Measurements from ENCODE around the gene SPEF1.
A peak's percentile ranks its signal among the peaks of the same experiment; 100 is the strongest.
"Not testable (repeated sequence)": the region's sequence is repeated elsewhere in the genome, so short reads cannot be mapped to it uniquely, and the experiment has no call there.

SPEF1 gene

DNA sequence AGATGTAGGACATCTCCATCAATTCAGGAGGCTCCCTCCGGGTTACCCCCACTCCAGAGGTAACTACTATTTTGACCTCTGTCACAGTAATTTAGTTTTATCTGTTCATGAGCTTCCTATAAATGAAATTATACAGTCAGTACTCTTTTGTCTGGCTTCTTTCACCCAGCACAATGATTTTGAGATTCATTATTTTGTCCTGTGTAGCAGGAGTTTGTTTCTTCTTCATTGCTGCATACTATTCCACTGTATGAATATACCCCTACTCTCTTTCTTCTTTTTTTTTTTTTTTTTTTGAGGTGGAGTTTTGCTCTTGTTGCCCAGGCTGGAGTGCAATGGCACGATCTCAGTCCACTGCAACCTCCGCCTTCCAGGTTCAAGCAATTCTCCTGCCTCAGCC is 27.3 kb upstream of the SPEF1 start:
- no peak for DNase-seq (ENCODE audit: low spot score)

DNA sequence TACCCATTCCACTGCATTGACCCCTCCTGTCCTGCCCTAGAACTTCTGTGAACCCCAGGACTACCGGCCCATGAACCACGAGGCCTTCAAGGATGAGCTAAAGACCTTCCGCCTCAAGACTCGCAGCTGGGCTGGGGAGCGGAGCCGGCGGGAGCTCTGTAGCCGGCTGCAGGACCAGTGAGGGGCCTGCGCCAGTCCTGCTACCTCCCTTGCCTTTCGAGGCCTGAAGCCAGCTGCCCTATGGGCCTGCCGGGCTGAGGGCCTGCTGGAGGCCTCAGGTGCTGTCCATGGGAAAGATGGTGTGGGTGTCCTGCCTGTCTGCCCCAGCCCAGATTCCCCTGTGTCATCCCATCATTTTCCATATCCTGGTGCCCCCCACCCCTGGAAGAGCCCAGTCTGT is 23.5 kb upstream of the SPEF1 start:
- no peak for DNase-seq (ENCODE audit: low spot score)

DNA sequence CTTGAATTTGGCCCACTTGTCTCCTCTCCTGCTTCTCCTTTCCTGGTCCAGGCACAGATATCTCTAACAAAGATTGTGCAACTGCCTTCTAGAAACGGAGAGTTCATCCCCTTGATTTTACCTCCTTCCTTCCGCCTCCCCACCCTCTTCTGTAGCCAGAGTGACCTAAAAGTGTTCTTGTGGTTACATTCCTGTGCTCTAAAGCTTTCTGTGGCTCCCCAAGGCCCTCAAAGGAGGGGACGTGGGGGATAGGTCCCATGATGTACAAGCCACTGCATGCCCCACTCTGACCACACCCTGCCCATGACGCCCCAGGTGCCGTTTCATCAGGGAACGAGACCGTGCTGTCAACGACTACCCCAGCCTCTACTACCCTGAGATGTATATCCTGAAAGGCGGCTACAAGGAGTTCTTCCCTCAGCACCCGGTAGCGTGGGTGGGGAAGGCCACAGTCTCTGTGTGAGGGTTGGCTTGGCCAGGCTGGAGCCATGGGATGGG is 23.1 kb upstream of the SPEF1 start:
- no peak for DNase-seq (ENCODE audit: low spot score)

DNA sequence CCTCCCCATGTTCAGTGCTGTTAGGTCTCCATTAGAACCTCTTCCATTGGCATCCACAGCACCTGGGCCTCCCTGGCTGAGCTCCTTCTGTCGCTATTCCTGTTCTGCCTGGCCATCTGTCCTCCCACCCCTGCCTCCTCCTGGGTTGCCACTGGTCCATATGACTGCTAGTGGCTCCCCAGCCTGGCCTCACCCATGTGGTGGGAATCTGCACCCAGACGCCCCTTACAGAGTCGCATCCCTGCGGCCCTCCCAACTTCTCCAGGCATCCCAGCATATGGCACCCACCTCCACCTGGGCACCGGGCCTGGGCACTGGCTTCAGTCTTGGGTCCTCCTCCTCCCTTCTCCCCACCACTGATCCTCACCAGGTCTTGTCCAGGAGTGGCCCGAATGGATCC is 22.6 kb upstream of the SPEF1 start:
- DNase-seq (ENCODE audit: low spot score), result no peak

DNA sequence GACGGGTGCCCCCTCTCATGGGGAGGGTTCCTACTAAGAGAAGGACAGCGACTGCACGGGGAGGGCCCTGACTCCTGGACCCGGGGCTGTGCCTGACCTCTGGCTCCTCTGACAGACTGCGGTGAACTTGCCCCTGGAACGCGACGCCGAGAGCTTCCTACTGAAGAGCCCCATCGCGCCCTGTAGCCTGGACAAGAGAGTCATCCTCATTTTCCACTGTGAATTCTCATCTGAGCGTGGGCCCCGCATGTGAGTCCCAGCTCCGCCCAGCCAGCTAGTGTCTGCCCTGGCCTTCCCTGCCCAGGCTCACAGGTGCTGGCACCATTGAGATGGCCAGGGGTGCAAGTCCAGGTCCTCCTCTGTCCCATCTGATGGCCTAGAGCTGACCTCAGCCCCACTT is 22.0 kb upstream of the SPEF1 start:
- no peak for DNase-seq (ENCODE audit: low spot score)

DNA sequence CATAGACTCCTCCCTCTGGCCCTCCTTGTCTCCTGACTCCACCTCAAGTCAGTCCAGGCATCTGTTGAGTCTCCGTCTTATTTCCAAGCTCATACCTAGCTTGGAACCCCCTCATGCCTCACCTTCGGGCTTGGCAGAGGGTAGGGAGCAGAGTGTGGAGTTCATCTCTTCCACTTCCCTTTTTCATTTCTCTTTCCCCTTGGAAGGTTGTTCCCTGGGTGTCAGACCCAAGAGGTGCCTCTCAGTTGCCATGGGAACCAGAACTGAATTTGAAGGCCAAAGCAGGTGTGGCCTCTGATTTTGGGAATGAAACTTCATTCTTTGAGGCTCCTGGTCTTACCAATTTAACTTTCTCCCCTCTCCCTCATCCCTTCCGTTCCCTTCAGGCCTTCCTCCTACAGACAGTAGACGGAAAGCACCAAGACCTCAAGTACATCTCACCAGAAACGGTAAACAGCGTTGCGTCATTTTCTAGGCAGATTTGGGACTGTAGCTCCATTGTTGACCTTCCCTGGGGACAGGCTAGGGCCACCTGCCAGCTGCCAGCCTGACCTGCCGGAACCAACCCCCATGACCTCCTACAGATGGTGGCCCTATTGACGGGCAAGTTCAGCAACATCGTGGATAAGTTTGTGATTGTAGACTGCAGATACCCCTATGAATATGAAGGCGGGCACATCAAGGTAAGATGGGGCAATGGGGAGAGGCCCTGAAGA is 21.4 kb upstream of the SPEF1 start:
- DNase-seq (ENCODE audit: low spot score), result no peak

DNA sequence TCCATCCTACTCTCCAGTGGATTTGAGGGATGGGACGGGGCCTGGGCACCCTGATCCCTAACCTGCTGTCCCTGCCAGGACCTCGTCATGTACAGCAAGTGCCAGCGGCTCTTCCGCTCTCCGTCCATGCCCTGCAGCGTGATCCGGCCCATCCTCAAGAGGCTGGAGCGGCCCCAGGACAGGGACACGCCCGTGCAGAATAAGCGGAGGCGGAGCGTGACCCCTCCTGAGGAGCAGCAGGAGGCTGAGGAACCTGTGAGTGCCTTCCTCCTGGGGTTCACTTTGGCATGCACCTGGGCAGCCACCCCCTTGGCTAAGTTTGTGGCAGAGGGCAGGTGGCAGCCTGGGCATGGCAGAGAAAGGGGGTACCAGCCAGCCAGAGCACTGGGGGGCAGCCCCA is 20.6 kb upstream of the SPEF1 start:
- no peak for DNase-seq (ENCODE audit: low spot score)

DNA sequence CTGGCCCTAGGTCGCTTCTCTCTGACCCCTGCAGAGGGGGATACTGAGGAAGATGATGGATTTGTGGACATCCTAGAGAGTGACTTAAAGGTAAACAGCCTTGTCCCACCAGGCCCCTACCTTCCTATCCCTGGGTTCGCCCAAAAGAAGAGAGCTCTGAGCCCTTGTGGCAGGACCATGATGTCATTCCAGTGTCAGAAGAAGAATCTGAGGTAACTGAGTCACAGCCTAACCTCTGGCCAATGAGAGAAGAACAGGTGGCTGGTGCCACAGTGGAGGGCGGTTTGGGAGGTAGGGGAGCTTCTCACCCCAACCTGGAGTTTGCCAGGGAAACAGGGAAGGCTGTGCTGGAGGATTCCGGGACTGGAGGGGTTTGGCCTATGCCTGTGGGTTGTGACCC is 20.1 kb upstream of the SPEF1 start:
- no peak for DNase-seq (ENCODE audit: low spot score)

DNA sequence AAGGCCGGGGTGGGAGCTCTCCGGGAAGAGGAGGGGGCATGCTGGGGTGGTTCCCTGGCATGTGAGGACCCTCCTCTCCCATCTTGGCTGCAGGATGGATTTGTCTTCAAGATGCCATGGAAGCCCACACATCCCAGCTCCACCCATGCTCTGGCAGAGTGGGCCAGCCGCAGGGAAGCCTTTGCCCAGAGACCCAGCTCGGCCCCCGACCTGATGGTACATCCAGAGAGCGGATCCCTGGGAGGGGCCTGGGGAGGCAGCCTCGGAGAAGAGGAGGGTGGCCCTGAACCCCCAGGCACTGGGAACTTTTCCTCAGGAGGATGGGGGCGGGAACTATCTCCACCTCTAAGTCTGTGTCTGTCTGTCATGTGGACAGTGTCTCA is 19.6 kb upstream of the SPEF1 start:
- no peak for DNase-seq (ENCODE audit: low spot score)

DNA sequence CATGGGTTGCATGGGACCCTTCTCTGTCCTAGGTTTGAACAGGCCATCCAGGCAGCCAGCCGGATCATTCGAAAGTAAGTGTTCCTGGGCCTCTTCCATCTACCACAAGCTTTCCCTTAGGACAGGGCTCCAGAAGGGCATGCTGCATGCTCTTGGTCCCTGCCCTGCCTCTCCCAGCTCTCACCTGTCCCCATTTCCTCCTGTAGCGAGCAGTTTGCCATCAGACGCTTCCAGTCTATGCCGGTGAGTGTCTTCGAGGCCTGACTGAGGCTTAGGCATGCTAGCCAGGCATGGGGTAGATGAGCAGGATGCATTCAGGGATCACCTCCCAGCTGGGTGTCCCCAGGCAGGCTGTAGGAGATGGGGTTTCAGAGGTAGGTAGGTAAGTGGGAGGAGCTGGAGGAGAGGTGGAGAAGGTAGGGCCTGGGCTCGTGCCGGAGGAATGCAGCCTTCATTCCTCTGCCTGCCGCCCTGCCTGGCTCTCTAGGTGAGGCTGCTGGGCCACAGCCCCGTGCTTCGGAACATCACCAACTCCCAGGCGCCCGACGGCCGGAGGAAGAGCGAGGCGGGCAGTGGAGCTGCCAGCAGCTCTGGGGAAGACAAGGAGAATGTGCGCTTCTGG is 19.1 kb upstream of the SPEF1 start:
- DNase-seq (ENCODE audit: low spot score), result no peak

DNA sequence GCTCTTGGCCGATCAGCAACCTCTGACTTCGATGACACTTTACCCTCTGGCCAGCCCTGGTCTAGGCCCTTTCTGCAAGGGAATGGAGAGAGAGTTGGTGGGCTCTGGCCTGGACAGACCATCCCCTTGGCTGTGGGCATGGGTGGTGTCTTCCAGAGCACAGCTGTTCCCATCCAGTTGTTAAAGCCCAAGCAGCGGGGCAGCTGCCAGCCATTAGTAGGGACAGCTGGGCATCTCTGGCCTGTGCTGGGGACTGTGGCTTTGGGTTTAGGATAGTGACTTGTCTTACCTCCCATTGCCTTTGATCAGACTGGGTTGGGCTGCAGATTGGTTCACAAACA is 17.6 kb upstream of the SPEF1 start:
- no peak for DNase-seq (ENCODE audit: low spot score)

DNA sequence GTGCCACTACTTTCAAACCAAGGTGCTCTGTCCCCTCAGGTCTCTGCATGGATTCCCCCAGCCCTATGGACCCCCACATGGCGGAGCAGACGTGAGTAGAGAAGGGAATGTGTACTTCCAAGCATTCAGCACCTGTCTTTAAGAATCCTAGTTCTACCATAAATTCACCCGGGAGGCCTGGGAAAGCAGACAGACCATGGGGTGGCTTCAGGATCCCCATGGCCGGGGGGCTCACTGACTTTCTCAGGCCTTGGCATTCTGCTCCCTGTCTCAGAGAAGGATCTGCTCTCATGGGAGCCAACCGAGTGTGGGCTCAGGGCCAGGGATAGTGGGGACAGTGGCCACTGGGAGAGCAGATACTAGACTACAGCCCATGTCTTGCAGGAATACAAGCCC is 17.1 kb upstream of the SPEF1 start:
- no peak for DNase-seq (ENCODE audit: low spot score)

DNA sequence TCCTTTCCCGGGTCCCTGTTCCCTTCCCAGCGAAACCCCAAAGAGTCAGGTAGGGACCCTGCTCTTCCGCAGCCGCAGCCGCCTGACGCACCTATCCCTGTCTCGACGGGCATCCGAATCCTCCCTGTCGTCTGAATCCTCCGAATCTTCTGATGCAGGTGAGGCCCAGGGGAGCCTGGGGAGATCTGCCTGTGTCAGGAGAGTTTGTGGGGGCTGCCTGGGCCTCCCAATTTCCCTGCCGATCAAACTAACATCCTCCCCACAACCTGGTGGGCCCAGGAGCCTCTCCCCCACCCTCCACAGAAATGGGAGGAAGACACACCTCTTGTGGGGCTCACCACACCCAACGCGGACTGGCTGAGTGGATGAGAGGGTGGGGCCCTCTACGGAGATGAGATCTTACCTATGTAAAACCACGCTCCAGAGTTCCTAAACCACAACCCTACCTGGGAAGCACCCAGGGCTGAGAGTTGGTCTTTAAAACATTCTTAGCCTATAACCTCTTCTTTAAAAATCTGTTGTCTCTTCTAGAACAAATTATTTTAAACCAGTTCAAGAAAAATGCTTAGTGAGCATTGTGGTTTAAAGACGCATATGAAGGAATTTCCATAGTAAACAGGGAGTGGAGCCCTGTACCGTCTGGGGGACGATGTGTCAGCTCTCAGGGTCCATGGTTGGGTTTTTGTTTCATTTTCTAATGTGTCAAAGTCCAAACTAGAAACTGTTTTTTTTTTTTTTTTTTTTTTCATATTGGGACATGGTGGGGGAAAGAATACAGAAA is 16.5 kb upstream of the SPEF1 start:
- peak; percentile 63 for DNase-seq (ENCODE audit: low spot score)

DNA sequence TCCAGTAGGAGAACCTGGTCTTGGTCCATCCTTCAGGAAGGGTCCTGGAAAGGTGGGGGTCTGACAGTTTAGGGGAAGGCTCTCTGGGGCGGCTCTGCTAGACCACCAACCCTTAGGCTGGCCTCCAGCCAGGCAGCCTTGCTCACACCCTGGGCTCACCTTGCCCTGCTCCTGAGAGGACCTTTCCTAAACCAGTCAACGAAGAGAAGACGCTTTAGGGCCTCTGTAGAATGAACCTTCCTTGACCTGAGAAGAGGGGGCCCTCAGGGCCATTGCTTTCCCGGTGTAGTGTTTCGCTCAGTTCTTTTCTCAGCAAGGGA is 15.9 kb upstream of the SPEF1 start:
- DNase-seq (ENCODE audit: low spot score), result no peak

DNA sequence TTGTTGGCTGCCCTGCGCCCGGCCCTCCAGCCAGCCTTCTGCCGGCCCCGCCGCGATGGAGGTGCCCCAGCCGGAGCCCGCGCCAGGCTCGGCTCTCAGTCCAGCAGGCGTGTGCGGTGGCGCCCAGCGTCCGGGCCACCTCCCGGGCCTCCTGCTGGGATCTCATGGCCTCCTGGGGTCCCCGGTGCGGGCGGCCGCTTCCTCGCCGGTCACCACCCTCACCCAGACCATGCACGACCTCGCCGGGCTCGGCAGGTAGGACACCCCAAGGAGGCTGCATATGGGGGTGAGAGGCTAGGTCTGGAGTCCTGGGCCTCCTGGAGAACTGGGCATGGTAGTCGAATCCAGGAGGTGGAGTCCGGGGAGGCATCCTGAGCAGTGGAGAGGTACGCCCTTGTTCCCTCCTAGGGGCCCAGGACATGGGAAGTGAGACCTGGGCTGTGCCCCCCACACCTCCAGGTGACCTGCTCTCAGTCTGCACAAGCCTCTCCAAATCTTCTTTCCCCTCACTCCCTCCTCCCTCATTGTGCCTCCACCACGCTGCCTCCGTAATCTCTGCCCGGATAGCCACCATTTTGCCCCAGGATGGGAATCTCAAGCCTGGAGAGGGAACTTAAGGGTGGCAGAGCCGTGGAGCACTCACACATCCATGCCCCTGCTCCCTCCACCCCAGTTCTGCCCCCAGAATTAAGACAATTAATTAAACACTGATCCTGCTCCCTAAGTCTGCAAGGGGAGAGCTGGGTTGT is 15.4 kb upstream of the SPEF1 start:
- DNase-seq (ENCODE audit: low spot score), result no peak

DNA sequence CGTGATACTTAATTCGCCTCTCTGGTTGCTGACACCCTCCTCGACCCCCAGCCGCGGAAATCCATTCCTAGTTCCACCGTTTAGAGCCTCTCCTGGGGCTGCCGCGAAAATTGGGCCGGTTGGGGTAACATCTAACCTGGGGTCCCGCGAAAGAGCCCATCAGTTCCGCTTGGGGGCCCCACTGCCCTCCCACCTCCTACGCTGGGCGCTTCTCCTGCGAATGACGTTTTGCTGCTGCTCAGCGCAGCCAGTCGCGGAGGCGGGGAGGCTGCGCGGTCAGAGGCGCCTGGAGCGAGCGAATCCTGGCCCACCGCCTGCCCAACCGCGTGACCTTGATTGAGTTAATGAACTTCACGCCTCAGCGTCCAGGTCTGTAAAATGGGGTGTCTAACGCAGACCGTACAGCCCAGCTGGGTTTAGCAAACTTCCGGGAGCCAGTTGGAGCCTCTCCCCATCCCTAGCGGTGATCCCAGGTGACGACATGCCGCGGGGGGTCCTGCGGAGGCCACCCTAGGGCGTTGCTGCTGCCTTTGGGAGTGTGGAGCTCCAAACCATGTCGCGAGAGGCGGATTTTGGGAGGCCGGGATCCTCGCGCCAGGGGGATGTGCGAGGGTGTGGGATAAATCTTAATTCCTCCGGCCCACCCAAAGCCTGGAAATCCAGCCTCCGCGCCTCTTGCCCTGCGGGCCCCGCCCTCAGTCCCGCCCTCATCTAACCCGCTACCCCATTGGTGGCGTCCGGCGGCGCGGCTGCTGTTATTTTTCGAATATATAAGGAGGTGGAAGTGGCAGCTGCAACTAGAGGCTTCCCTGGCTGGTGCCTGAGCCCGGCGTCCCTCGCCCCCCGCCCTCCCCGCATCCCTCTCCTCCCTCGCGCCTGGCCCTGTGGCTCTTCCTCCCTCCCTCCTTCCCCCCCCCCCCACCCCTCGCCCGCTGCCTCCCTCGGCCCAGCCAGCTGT is 14.5 kb upstream of the SPEF1 start, which contains the start of gene CDC25B:
TSS of gene CDC25B (plus strand) at position 800 of the 958 bp plus-strand sequence. CDS start 222 bp downstream, outside the sequence.
- peak; percentile 78 for DNase-seq (ENCODE audit: low spot score)

DNA sequence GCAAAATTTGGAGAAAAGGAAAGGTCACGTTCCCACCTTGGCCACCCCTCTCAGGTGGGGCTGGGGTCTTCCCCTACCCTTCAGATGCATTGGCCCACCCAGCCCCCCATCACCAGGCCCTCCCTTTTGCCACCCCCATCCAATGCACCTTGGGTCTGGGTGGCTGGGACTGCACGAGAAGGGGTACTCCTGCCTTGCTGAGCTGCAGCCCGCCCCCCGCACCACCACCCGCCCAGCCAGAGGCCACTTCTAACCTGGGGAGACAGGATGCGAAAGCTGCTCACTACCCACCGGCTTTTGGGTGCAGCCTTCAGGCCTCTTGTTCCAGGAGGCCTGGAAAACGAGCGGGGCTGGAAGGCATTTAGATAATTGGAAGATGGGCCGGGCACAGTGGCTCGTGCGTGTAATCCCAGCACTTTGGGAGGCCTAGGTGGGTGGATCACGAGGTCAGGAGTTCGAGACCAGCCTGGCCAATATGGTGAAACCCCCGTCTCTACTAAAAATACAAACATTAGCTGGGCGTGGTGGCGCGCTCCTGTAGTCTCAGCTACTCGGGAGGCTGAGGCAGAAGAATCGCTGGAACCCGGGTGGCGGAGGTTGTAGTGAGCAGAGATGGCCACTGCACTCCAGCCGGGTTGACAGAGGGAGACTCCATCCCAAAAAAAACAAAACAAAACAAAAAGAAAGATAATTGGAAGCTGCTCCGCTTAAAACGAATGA is 13.6 kb upstream of the SPEF1 start:
- no peak for DNase-seq (ENCODE audit: low spot score)

DNA sequence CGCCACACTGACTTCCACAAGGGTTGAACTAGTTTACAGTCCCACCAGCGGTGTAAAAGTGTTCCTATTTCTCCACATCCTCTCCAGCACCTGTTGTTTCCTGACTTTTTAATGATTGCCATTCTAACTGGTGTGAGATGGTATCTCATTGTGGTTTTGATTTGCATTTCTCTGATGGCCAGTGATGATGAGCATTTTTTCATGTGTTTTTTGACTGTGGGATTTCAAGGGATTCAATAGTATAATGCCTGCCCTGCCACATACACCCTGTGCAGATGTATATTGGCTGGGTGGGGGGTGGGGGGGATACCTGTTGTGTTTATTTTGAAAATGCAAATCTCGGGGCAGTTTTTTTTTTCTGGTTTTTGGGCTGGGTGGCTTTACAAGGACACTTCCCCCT is 12.9 kb upstream of the SPEF1 start:
- DNase-seq (ENCODE audit: low spot score), result not testable (repeated sequence)

DNA sequence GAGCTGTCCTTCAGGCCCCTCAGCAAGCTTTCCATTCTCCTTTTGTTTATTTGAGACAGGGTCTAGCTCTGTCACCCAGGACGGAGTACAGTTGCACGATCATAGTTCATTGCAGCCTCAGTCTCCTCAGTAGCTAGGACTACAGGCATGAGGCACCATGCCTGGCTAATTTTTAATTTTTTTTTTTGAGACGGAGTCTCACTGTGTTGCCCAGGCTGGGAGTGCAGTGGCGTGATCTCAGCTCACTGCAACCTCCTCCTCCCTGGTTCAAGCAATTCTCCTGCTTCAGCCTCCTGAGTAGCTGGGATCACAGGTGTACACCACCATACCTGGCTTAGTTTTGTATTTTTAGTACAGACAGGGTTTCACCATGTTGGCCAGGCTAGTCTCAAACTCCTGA is 8.0 kb upstream of the SPEF1 start:
- DNase-seq (ENCODE audit: low spot score), result not testable (repeated sequence)

DNA sequence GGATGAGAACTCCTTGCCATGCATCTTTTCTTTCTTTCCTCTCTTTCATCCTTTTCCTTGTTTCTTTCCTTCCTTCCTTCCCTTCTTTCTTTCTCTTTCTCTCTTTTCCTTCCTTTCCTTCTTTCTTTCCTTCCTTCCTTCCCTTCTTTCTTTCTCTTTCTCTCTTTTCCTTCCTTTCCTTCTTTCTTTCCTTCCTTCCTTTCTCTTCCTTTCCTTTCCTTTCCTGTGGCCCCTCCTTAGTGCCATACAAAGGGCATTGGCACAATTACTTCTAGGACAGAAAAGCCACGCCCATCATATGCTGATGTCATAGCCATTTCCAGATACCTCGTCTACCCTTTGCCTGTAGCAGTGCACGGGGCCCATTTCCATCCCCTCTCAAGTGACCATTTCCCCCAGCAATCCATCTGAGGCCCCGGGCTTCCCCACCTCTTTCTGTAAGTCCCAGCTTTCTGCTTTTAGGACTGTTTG is 7.5 kb upstream of the SPEF1 start:
- DNase-seq (ENCODE audit: low spot score), result no peak
